HepG2 (cell line): ENCODE measurements around the gene NUAK1.

ENCODE experiments used
- ARHGAP35 ChIP-seq: sonication (generic); formaldehyde crosslinking; IDR thresholded peaks from 2 replicates; pipeline ENCODE4 v1.9.0; 2022; ENCODE audit warnings: mild to moderate bottlenecking, inconsistent platforms, moderate library complexity, missing genetic modification reagents, borderline replicate concordance
- CC2D1A ChIP-seq: sonication (generic); formaldehyde crosslinking; IDR thresholded peaks from 2 replicates; pipeline ENCODE4 v1.8.1; 2023; ENCODE audit warnings: mild to moderate bottlenecking, missing genetic modification reagents
- CEBPB ChIP-seq: IDR thresholded peaks from 2 replicates; pipeline ENCODE4 v1.6.1; 2011; ENCODE audit warnings: low read depth, low read length, improper control_type of control experiment, borderline replicate concordance
- CTCF ChIP-seq: sonication (generic); formaldehyde crosslinking; IDR thresholded peaks from 2 replicates; pipeline ENCODE4 v1.5.0; 2020; ENCODE audit warnings: mild to moderate bottlenecking, missing genetic modification reagents, moderate library complexity
- E2F2 ChIP-seq: sonication (generic); formaldehyde crosslinking; IDR thresholded peaks from 2 replicates; pipeline ENCODE4 v1.4.0; 2020; ENCODE audit warnings: missing genetic modification reagents, borderline replicate concordance
- MZF1 ChIP-seq: sonication (generic); formaldehyde crosslinking; IDR thresholded peaks from 2 replicates; pipeline ENCODE4 v1.8.1; 2023; ENCODE audit warnings: mild to moderate bottlenecking, missing genetic modification reagents, borderline replicate concordance
- NBN ChIP-seq: fragments of 450-650 bp; conservative IDR thresholded peaks from 2 replicates; pipeline ENCODE4 v1.6.1; 2017
- SMC3 ChIP-seq: IDR thresholded peaks from 2 replicates; pipeline ENCODE4 v1.6.1; 2011; ENCODE audit warnings: low read length, improper control_type of control experiment
- ZFP36 ChIP-seq: fragments of 150-350 bp; IDR thresholded peaks from 2 replicates; pipeline ENCODE4 v1.6.1; 2018; ENCODE audit warnings: borderline replicate concordance, low read length, low read depth; ENCODE audit not compliant: partially characterized antibody
- ZNF335 ChIP-seq: sonication (generic); formaldehyde crosslinking; IDR thresholded peaks from 2 replicates; pipeline ENCODE4 v1.4.0; 2020; ENCODE audit warnings: missing genetic modification reagents
- TF ChIP-seq, protein P1 (sequence below): IDR thresholded peaks from 2 replicates; pipeline ENCODE4 v1.6.1; 2012; ENCODE audit warnings: inconsistent platforms

- no peak for TF ChIP-seq CEBPB
- no peak for TF ChIP-seq CTCF (CRISPR knock-in tag)
- no peak for TF ChIP-seq E2F2 (CRISPR knock-in tag)
- TF ChIP-seq SMC3, result no peak
- no peak for TF ChIP-seq NBN
- no peak for TF ChIP-seq ZFP36
- no peak for TF ChIP-seq MZF1 (CRISPR knock-in tag)
- no peak for TF ChIP-seq ZNF335
- no peak for TF ChIP-seq ARHGAP35 (CRISPR knock-in tag)
- TF ChIP-seq CC2D1A (CRISPR knock-in tag), result no peak
- TF ChIP-seq, protein P1, sequence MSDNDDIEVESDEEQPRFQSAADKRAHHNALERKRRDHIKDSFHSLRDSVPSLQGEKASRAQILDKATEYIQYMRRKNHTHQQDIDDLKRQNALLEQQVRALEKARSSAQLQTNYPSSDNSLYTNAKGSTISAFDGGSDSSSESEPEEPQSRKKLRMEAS, result no peak
These were observed 109.2 kb downstream of the NUAK1 start for GRCh38 chr12:106029532-106029931.
